ENCODE data around the gene PABPN1L.

Gene PABPN1L

DNA sequence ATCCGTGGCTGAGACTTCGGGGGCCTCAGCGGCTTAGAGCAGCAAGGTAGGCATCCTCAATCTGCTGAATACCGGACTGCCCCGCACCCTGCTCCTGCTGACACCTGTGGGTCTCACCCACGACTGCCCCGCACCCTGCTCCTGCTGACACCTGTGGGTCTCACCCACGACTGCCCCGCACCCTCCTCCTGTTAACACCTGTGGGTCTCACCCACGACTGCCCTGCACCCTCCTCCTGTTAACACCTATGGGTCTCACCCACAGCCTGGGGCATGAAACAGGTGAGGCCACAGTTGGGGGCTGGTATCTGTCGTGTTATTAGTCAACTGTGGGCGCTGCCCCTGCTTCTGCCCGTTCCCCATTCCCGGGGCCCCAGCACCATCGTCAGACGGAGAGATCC is 36.3 kb upstream of the PABPN1L start:
- DNase-seq (ENCODE audit: extremely low spot score) = no peak
- POLR2A ChIA-PET = no interaction called here
- CTCF ChIA-PET = no interaction called here
- TF ChIP-seq CTCF (IDR thresholded peaks at IDR 0.05; ENCODE audit: control extremely low read depth, extremely low read depth, low read depth, missing control alignments) = no peak

DNA sequence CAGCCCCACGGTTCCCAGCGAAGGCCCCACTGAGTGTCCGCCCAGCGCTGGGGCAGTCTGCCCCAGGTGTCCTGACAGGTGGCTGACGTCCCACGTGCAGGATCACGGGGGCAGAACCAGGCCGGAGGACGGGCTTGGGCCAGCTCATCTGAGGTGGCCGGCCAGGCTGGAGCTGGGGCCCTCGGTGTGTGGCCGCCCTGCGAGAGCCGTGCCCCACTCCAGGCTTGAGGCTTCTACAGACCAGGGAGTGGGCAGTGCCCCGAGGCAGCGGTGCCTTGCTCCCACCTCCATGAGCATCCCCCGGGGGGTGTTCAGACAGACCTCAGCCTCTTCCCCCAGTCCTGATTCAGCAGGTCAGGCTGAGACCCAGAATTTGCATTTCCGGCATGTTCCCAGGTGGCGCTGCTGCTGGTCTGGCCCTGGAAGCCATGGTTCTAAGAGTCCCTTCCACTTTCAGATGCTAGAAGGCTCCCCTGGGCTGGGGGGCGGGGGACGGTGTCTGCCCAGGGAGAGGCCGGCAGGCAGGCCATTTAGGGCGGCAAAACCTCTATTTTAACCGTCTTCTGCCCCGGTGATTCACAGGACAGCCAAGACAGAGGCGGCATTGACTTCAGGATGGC is 35.4 kb upstream of the PABPN1L start:
- DNase-seq (ENCODE audit: extremely low spot score) = no peak
- TF ChIP-seq CTCF (IDR thresholded peaks at IDR 0.05; ENCODE audit: control extremely low read depth, extremely low read depth, low read depth, missing control alignments) = no peak
- ChIA-PET CTCF (interaction anchor here (1.1 kb wide), 1 partner anchor 45 kb away, joined by 3 read pairs; the partner anchor contains the start of genes GALNS and TRAPPC2L), POLR2A (no interaction called here)

- ChIA-PET CTCF (interaction anchor here (0.8 to 1.1 kb wide), 2 partner anchors 13 to 267 kb away, joined by 3 read pairs; no protein-coding TSS in a partner anchor), POLR2A (no interaction called here)
- TF ChIP-seq CTCF (IDR thresholded peaks at IDR 0.05; ENCODE audit: control extremely low read depth, extremely low read depth, low read depth, missing control alignments) = no peak
- DNase-seq (ENCODE audit: extremely low spot score) = no peak
These were observed 34.2 kb upstream of the PABPN1L start for GRCh38 chr16:88900662-88901052.

DNA sequence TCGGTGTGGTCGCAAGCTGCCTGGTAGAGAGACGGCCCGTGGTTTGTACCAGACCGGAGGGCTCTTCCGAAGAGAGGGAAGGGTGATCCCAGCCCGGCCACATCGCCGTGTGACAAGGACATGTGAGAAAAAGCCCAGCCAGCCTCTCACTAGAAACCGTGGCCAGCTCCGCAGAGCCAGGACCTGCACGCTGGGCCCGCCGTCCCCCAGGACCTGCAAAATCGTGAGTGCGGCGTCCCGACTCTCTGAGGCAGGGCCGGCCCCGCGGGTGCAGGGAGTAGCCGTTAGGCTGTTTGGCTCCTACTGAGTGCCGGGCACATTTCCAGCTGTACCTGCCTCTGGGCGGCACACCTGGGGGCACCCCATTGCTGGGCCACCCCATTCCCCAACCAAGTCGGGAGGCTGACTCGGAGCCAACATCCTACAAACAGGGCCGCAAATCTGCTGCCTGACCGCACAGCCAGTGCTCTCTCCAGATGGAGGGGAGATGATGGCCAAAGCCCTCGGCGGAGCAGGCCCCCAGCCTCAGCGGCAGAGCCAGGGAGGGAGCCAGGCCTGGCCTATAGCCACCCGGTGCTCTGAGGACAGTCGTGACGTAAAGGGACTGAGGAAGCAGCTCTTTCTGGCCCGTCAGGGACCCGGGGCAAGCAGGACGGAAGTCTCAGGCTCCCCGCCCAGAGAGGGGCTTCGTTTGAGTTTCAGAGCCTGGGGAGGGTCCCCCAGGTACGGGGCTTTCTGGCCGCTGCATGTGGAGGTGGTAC is 33.6 kb upstream of the PABPN1L start:
- no peak for DNase-seq (ENCODE audit: extremely low spot score)
- TF ChIP-seq CTCF (IDR thresholded peaks at IDR 0.05; ENCODE audit: control extremely low read depth, extremely low read depth, low read depth, missing control alignments) = no peak
- ChIA-PET POLR2A (no interaction called here), CTCF (interaction anchor here (1.1 kb wide), 1 partner anchor 13 kb away, joined by 3 read pairs; no protein-coding TSS in a partner anchor)

DNA sequence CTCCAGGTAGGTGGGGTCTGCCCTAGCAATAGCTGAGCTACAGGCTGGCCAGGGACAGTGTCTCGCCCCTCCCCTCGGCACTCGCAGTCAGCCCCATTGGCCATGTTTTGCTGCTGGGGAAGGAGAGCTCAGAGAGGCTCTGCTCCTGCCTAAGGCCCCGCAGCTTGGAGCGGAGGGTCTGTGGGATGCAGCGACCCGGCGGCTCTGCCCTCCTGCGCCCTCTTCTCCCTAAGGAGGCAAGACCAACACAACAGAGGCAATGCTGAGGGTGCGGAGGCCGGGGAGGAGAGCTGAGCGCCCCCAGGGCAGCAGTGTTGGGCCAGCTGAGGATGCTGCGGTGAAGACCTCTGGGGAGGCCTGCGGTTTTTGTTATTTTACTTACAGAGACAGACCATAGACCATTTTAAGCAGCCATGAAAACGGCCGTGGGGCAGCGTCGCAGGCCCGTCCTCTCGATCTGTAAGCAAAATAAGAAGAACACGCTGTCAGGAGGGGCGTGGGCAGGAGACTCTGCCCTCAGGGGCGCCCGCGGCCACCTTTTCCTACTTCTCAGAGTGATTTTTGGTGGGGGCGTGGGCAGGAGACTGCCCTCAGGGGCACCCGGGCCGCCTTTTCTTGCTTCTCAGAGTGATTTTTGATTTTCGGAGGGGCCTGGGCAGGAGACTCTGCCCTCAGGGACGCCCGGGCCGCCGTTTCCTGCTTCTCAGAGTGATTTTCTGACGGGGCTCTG is 31.4 kb upstream of the PABPN1L start:
- ChIA-PET CTCF (interaction anchor here (1.4 kb wide), 1 partner anchor 12 kb away, joined by 4 read pairs; no protein-coding TSS in a partner anchor), POLR2A (no interaction called here)
- DNase-seq (ENCODE audit: extremely low spot score) = no peak
- no peak for TF ChIP-seq CTCF (IDR thresholded peaks at IDR 0.05; ENCODE audit: control extremely low read depth, extremely low read depth, low read depth, missing control alignments)

GRCh38 chr16:88896238-88897070 is 30.0 kb upstream of the PABPN1L start:
- DNase-seq (ENCODE audit: extremely low spot score) = no peak
- POLR2A ChIA-PET = no interaction called here

More at GRCh38 chr16:88896238-88897070, 30.0 kb upstream of the PABPN1L start:
- TF ChIP-seq CTCF (IDR thresholded peaks at IDR 0.05; ENCODE audit: control extremely low read depth, extremely low read depth, low read depth, missing control alignments) = no peak
- CTCF ChIA-PET = interaction anchor here (1.4 kb wide), 1 partner anchor 10 kb away, joined by 4 read pairs; no protein-coding TSS in a partner anchor
